ENCODE data around the gene ACSS1. TPM values are rescaled to one million over a fixed set of nuclear protein-coding genes. Genes with fewer than 3 reads are reported as not detected.

The ACSS1 gene
- total RNA-seq, 1 donor from 2014 or later, result 19.5 TPM

DNA sequence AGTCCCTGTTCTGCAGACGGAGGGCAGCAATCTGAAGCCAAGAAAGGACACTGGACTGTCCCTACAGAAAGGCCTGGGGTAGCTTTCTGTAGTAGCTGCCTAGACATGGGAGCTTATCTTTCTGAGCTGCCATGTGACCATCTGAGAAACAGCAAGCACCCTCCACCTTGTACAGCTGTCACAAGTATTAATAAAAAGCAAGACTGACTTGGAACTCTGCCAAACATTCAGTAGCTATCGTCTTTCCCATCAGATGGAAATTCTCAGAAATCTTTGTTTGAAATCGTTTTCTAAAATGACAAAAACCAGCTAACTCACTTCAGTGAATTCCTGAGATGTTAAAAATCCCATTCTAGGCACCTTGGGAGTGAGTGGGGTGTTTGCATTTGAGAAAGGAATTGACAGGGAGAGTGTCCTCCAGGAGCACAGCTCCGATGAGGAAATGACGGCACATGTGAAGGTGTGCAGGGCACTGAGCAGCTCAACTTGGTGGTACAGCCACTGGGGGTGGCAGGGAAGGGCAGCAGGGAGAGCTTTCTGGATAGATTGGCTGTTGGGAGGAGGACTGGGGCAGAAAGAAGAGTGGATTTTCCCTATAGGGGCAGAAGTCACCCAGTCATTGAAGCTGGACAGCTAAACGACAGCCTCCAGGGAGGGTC lies 24.5 kb downstream of the ACSS1 start:
- Histone ChIP-seq H3K4me1 (peaks cover 19 to 48% of the 10 kb centered on the region in 2 donors), H3K9me3 (no peaks in the 10 kb centered on the region), H3K27ac (peak overlapping the region; percentile 4 to 63), H3K36me3 (peaks cover 0 to 24% of the 10 kb centered on the region in 2 donors), H3K27me3 (no peaks in the 10 kb centered on the region), H3K4me3 (no peak overlapping the region)
- no peak for DNase-seq (ENCODE audit: low spot score in 2 of 2)
- TF ChIP-seq, protein P1, sequence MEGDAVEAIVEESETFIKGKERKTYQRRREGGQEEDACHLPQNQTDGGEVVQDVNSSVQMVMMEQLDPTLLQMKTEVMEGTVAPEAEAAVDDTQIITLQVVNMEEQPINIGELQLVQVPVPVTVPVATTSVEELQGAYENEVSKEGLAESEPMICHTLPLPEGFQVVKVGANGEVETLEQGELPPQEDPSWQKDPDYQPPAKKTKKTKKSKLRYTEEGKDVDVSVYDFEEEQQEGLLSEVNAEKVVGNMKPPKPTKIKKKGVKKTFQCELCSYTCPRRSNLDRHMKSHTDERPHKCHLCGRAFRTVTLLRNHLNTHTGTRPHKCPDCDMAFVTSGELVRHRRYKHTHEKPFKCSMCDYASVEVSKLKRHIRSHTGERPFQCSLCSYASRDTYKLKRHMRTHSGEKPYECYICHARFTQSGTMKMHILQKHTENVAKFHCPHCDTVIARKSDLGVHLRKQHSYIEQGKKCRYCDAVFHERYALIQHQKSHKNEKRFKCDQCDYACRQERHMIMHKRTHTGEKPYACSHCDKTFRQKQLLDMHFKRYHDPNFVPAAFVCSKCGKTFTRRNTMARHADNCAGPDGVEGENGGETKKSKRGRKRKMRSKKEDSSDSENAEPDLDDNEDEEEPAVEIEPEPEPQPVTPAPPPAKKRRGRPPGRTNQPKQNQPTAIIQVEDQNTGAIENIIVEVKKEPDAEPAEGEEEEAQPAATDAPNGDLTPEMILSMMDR (IDR thresholded peaks at IDR 0.05), result no peak
- intact Hi-C loops (cut with DNase I), result loop anchor here (5.0 kb wide), 1 partner anchor 36 kb away; no protein-coding TSS in a partner anchor

DNA sequence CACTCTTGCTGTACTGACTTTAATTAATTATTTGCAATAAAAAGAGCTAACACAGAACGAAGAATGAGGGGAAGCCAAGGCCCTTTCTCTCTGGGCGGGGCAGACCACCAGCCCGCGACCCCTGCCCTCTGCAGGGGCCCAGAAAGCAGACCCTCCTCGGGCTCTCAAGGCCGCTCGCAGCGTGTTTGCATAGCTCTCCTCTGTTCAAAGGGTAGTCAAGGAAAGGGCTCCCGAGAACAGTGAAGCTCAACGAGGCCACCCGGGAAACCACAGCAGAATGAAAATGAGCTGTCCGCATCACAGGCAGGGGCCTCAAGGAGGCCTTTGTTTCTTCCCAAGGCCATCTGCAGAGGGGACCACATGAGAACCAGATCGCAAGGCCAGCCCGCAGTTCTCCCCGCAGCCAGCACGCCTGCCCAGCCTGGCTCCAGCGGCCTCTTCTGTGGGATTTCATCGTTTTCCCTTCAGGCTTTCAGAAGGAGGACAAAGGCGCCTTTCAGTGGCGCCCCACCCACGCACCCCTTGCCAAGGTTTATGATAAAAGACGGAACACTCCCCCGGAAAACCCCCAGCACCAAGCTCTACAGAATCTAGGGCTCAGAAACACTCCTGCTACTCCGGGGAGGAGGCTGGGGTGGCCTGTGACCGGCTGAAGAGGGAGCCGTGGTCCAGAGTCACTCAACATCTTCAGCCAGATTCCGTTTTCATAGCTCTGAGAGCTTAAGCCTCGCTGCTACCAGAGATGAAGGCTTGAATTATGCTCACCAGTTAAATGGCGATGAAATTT lies 25.3 kb downstream of the ACSS1 start:
- intact Hi-C loops (cut with DNase I), result loop anchor here (5.0 kb wide), 1 partner anchor 35 kb away; no protein-coding TSS in a partner anchor
- Histone ChIP-seq H3K9me3 (no peaks in the 10 kb centered on the region), H3K36me3 (peaks cover 0 to 24% of the 10 kb centered on the region in 2 donors), H3K27ac (peak overlapping the region; percentile 4 to 26), H3K4me3 (no peak overlapping the region), H3K4me1 (peaks cover 12 to 41% of the 10 kb centered on the region in 2 donors), H3K27me3 (no peaks in the 10 kb centered on the region)
- TF ChIP-seq, protein P1 (IDR thresholded peaks at IDR 0.05), result peak in 1 of 3 experiments; percentile 20
- no peak for DNase-seq (ENCODE audit: low spot score in 2 of 2)

DNA sequence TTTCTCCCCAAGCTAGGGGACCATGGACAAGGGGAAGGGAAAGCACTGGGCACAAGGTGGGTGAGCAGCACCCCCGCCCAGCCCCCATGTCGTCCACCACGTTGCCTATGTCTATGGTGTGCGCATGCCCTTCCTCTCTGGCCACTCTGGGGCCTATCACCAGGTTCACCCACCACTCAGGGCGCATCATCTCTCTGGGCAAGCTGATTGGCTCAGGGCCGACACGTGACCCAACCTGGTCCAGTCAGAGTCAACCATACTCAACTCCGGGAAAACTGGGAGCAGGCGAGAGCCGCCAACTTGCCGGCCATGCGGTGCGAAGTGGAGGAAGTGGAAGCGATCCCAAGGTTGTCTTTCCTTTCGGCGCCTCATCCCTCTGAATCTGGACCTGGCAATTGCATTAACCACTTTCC lies 25.9 kb downstream of the ACSS1 start:
- Histone ChIP-seq H3K4me1 (peaks cover 6 to 35% of the 10 kb centered on the region in 2 donors), H3K4me3 (no peak overlapping the region), H3K27me3 (no peaks in the 10 kb centered on the region), H3K36me3 (peaks cover 0 to 24% of the 10 kb centered on the region in 2 donors), H3K9me3 (no peaks in the 10 kb centered on the region), H3K27ac (no peak overlapping the region)
- TF ChIP-seq, protein P1 (IDR thresholded peaks at IDR 0.05), result no peak
- DNase-seq (ENCODE audit: low spot score in 2 of 2), result no peak
- intact Hi-C loops (cut with DNase I), result loop anchor here (5.0 kb wide), 1 partner anchor 35 kb away; no protein-coding TSS in a partner anchor

DNA sequence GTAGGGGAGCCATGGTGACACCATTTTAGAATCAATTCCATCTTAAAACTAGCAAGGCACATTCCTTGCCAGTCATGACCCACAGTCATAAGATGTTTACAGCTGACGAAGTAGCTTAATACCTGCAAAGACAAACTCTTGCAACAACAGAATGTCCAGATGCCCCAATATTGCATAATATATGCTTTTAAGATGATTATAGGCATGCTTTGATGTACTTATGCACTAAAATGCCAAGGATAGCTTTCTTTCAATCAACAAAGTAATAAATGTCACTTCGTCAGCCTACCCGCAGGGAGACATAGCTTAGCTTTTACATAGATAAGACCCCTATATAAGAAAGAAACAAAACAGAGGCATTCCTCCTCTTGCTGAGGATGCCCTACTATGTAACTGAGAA lies 26.7 kb downstream of the ACSS1 start:
- Histone ChIP-seq H3K27ac (no peak overlapping the region), H3K27me3 (no peaks in the 10 kb centered on the region), H3K36me3 (peaks cover 0 to 24% of the 10 kb centered on the region in 2 donors), H3K4me1 (peaks cover 4 to 27% of the 10 kb centered on the region in 2 donors), H3K4me3 (no peak overlapping the region), H3K9me3 (no peaks in the 10 kb centered on the region)
- DNase-seq (ENCODE audit: low spot score in 2 of 2), result no peak
- intact Hi-C loops (cut with DNase I), result loop anchor here (5.0 kb wide), 1 partner anchor 34 kb away; no protein-coding TSS in a partner anchor
- TF ChIP-seq, protein P1 (IDR thresholded peaks at IDR 0.05), result no peak

DNA sequence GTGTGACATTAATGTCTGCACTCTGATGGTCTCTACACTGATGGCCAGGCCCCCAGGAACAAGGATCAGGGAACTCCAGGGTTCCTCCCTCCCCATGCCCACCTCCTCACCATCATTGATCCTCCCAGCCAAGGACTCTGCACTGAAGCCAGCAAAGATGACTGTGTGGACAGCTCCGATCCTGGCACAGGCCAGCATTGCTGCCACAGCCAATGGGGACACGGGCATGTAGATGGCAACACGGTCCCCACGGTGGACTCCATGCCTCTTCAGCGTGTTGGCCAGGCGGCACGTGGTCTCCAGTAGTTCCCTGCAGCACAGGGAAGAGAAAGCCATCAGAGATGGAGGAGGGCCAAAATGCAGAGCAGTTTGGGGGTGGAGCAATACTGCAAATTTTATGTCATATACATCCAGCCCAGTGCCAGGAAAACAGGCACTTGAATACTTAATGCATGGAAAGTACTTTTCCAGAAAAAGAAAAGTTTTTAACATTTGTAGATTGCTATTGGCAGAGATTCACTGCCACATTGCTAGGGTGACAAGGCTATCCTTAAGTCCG lies 27.2 kb downstream of the ACSS1 start:
- H3K36me3 ChIP-seq, result peaks cover 0 to 24% of the 10 kb centered on the region in 2 donors
- H3K9me3 ChIP-seq, result no peaks in the 10 kb centered on the region
- intact Hi-C loops (cut with DNase I), result loop anchor here (5.0 kb wide), 1 partner anchor 33 kb away; no protein-coding TSS in a partner anchor
- H3K4me3 ChIP-seq, result no peak overlapping the region
- H3K27ac ChIP-seq, result no peak overlapping the region
- peaks cover 0 to 22% of the 10 kb centered on the region in 2 donors for H3K4me1 ChIP-seq
- H3K27me3 ChIP-seq, result no peaks in the 10 kb centered on the region
- TF ChIP-seq, protein P1 (IDR thresholded peaks at IDR 0.05), result no peak
- no peak for DNase-seq (ENCODE audit: low spot score in 2 of 2)

Data from ascending aorta (tissue), 2 donors.